HG03565 (cell line): ENCODE measurements around the gene CLEC1A.
"Not testable (repeated sequence)": the region's sequence is repeated elsewhere in the genome, so short reads cannot be mapped to it uniquely, and the experiment has no call there.

ENCODE experiments used
- ATAC-seq: cut with Tn5 transposase; IDR thresholded peaks from one replicate; pipeline ENCODE4 v1.9.1; 2021; ENCODE audit warnings: mild to moderate bottlenecking, moderate library complexity; ENCODE audit not compliant: unreplicated experiment

CLEC1A gene

DNA sequence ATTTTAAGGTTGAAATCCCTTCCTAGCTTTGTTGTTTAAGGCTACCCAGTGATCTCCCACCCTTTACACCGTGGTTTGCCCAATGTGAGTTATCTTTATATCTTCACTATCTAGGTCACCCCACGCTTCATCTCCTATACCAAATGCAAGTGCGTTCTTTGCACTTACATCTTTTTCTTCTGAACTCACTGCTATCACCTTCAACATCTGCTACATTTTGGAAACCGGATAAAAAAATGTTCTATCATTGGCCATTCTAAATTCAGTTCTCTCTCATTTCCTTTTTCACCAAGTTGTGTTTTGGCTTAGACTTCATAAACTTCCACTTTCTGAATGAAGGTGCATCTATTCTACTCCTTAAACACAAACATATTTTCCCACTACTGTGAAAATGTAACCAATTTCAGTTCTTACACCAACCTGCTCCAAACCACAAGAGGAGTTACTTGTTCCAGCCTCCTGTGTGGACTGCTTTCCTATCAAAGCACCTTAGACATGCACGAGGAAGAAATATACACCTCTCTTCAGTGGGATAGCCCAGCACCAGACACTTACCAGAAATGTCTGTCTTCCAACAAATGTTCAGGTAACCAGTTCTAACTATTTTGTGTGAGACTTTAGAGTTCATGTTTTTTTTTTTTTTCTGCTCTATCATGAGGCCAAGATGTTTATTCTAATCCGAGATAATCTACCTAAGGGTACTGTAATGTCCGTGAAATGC, 46.4 kb downstream of the CLEC1A start:
- ATAC-seq = no peak

DNA sequence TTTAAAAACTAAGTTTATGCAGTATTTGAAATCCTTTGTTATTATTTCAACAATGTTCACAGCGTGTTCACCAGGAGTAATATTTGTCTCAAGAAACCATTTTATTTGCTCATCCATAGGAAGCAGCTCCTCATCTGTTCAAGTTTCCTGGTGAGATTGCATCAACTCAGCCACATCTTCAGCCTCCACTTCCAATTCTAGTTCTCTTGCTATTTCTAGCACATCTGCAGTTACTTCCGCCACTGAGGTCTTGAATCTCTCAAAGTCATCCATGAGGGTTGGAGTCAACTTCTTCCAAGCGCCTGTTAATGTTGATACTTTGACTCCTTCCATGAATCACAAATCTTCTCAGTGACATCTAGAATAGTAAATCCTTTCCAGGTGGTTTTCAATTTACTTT, 50.3 kb downstream of the CLEC1A start:
- ATAC-seq = no peak

DNA sequence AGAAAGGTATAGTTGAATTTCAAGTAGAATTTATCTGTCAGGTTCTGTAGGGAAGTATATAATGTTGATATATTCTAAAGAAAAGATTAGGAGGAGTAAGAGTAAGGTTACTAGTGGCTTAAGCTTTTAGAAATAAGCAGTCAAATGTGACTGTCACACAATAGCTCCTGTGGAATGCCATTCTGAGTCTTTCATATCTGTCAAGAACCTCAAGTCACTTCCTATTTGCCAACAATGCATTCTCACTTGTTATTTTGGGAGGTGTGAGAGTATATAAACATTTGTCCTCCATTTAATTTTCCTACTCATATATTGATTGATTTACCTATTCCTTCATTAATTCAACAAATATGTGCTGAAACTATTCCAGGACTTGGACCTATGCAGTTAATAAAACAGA, 56.6 kb downstream of the CLEC1A start:
- no peak for ATAC-seq

DNA sequence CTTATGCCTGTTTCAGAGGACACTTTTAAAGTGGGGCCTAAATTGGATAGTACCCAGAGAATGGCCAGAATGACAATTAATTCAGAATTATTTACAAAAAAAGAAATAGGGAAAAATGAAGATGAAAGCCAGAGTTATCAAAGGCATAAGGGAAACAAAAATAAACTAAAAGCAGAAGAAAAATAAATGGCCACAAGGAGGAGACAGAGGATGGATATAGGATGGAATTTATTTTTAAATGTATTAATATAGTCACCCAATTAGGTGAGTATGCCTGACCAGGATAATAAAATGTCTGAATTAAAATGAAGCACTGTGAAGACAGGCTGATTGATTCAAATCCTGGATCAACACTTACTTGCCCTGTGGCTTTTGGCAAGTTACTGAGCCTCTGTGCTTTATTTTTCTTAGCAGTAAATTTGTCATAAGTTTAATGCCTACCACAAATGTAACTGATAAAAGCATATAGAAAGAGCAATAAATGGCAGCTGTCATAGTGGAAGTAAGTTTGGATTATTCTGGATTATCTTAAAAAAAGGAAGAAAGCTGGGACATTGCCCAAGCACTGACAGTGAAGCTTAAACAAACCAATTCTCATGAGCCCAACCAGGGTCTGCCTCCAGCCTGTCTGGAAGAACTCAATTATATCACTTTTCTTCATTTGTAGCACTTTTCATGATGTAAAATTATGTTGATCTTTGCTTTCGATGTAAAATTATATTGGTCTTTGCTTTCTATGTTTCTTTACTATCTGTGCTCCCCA, 64.8 kb downstream of the CLEC1A start:
- no peak for ATAC-seq

DNA sequence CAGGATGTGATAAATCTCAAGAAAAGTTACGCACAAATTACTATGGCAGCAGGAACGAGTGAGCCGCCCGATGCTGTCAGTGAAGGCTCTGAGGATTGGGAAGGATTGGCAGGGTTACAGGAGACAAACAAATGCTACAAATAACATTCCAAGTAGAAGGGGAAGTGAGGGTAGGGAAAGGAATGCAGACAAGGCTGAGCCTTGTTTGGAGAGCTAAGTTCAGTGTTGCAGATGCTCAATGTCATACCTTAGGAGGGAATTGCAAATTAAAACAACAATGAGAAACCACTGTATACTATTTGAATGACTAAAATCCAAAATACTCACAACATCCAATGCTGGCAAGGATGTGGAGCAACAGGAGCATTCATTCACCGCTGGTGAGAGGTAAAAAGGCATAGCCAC, 67.0 kb downstream of the CLEC1A start:
- no peak for ATAC-seq

DNA sequence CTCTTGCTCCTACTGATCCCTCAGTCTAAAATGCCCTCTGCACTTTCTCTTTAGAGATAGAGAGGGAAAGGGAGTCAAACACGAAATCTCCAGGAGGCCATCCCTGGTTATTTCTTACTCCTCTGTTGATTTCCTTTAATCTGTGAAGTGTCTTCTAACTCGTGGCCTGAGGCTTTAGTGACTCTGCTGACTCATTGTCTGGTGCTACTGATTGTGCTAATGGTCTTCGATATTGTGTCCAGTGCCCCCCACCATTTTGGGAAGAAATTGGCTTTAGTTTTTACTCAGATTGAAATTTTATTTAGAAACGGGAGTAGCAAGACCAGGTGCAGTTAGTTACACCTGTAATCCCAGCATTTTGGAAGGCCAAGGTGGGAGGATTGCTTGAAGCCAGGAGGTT, 67.5 kb downstream of the CLEC1A start:
- ATAC-seq = no peak

DNA sequence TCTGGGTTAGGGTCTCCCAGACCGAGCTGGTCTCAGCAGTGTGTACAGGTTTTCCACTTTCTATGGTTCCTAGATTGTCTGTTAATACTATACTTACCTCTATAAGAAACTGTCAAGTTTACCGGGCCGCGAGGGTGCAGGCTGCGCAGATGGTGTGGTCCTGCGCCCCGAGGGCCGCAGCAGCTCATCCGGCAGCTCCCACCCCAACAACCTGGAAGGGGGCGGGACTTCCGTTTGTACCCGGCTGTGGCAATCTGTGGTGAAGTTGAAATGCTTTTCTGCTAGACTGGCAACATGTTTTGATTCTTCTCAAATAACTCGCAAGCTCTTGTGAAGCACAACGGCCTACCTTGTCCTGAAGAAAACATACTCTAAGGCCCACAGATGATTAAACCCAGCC, 68.3 kb downstream of the CLEC1A start, which contains the start of gene CLEC9A:
CLEC9A (plus strand) TSS at position 237 of the 400 bp plus-strand sequence. CDS start 22,006 bp downstream, outside the sequence.
- ATAC-seq = no peak

DNA sequence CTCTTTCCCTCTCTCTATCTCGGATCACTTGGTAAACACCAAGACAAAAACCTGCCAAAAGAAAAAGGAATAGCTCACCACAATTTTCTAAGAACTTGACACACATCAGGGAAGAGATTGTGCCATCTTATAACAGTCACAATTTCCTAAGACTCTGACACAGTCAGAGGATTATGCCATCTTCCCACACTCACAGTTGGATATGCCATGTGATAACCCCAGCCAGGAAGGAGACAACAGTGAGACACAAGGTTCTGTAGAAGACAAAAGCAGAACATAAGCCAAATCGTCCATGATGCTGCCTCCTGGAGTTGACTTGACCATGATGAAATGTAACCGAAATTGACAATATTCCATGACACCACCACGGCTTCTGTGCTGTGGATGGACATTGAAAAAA, 71.1 kb downstream of the CLEC1A start:
- no peak for ATAC-seq

DNA sequence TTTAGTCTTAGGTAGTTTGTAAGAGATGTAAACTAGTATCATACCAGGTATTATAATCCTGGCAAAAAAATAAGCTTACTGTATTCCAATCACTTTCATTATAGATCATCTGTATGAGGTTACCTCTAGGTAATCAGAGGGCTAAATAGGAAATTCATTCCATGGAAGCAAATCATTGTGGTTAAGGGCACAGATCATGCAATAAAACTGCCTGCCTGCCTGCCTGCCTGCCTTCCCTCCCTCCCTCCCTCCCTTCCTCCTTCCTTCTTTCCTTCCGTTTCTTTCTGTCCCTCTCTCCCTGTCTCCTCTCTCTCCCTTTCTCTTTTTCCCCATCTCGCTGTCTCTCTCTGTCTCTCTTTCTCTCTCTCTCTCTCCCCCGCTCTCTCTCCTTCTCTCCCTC, 71.5 kb downstream of the CLEC1A start:
- no peak for ATAC-seq

DNA sequence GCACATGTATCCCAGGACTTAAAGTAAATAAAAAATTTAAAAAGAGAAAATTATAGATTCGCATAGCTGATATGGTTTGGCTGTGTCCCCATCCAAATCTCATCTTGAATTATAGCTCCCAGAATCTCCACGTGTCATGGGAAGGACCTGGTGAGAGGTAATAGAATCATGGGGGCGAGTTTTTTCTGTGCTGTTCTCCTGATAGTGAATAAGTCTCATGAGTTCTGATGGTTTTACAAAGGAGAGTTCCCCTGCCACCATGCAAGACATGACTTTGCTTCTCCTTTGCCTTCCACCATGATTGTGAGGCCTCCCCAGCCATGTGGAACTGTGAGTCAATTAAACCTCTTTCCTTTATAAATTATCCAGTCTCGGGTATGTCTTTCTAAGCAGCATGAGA, 72.1 kb downstream of the CLEC1A start:
- not testable (repeated sequence) for ATAC-seq

DNA sequence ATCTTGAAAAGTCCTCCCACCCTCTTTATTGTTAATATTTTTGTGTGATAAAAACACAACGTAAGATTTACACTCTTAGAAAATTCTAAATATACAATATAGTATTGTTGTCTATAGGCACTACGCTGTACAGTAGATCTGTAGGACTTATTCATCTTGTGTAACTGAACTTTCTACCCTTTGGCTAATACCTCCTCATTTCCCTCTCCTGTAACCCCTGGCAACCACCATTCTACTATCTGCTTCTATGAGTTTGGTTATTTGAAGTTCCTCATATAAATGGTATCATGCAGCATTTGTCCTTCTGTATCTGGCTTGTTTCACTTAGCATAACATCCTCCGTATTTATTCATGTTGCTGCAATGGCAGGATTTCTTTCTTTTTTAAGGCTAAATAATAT, 73.5 kb downstream of the CLEC1A start:
- ATAC-seq = no peak

DNA sequence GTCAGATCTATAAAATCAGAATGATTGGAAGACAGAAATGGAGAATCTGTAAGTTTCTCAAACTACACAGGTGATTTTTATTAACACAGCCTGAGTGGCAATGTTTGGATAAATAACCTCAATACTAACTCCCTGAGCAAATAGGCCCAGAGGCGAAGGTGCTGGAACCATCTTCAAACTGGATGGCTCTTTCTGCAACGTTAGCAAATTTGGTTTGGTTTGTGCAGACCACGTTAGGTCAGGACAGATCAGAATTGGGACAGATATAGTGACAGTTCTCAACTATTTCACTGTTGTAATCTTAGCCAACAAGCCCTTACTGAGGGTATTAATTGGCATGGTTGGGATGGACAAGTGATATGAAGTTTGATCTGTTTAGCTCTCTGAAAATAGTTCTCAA, 77.4 kb downstream of the CLEC1A start:
- no peak for ATAC-seq
